MM.1S (cell line): ENCODE measurements around the gene ST6GAL2.

Source experiments
- DNase-seq: peaks from one replicate; pipeline ENCODE4 v3.0.0-alpha.2; 2015
- H2AFZ ChIP-seq: fragments of 300-600 bp; sonication (generic); 2 replicates; pipeline ENCODE4 v1.6.0; 2016; ENCODE audit warnings: antibody characterized with exemption, low read length
- H3F3A ChIP-seq: fragments of 300-600 bp; sonication (generic); 2 replicates; pipeline ENCODE4 v1.6.1; 2016; ENCODE audit warnings: mild to moderate bottlenecking, antibody characterized with exemption, low read length, moderate library complexity, mixed read lengths; ENCODE audit not compliant: insufficient read depth
- H3K27ac ChIP-seq: fragments of 300-600 bp; sonication (generic); 2 replicates; pipeline ENCODE4 v1.5.1; 2016; ENCODE audit warnings: mild to moderate bottlenecking, low read length
- H3K27me3 ChIP-seq: fragments of 300-600 bp; sonication (generic); replicated peaks from 2 replicates; pipeline ENCODE4 v1.6.0; 2016; ENCODE audit warnings: low read length; ENCODE audit not compliant: insufficient read depth
- H3K36me3 ChIP-seq: fragments of 300-600 bp; sonication (generic); replicated peaks from 2 replicates; pipeline ENCODE4 v1.6.1; 2016; ENCODE audit warnings: mild to moderate bottlenecking, low read length, mixed read lengths; ENCODE audit not compliant: insufficient read depth
- H3K4me1 ChIP-seq: fragments of 300-600 bp; sonication (generic); 2 replicates; pipeline ENCODE4 v1.6.1; 2016; ENCODE audit warnings: low read length, mixed read lengths
- H3K4me2 ChIP-seq: fragments of 300-600 bp; sonication (generic); 2 replicates; pipeline ENCODE4 v1.6.0; 2016; ENCODE audit warnings: low read depth, low read length
- H3K4me3 ChIP-seq: fragments of 300-600 bp; sonication (generic); 2 replicates; pipeline ENCODE4 v1.5.1; 2016; ENCODE audit warnings: low read length, mixed read lengths
- H3K79me2 ChIP-seq: fragments of 300-600 bp; sonication (generic); 2 replicates; pipeline ENCODE4 v1.6.1; 2016; ENCODE audit warnings: mixed run types, low read length, mixed read lengths
- H3K9ac ChIP-seq: fragments of 300-600 bp; sonication (generic); 2 replicates; pipeline ENCODE4 v1.6.1; 2016; ENCODE audit warnings: low read length, mixed read lengths
- H3K9me2 ChIP-seq: fragments of 300-600 bp; sonication (generic); replicated peaks from 2 replicates; pipeline ENCODE4 v1.6.1; 2016; ENCODE audit warnings: mild to moderate bottlenecking, low read length, mixed read lengths; ENCODE audit not compliant: insufficient read depth
- H3K9me3 ChIP-seq: fragments of 300-600 bp; sonication (generic); replicated peaks from 2 replicates; pipeline ENCODE4 v1.6.1; 2016; ENCODE audit warnings: mild to moderate bottlenecking, low read length, mixed read lengths; ENCODE audit not compliant: insufficient read depth
- H4K20me1 ChIP-seq: fragments of 300-600 bp; sonication (generic); 2 replicates; pipeline ENCODE4 v1.6.1; 2016; ENCODE audit warnings: mild to moderate bottlenecking, low read length, moderate library complexity, mixed read lengths; ENCODE audit not compliant: insufficient read depth
- CTCF ChIP-seq: fragments of 300-600 bp; sonication (generic); IDR thresholded peaks from 2 replicates; pipeline ENCODE4 v1.5.1; 2016; ENCODE audit warnings: antibody characterized with exemption, low read length, mixed read lengths
- EZH2 ChIP-seq: fragments of 300-600 bp; sonication (generic); optimal IDR thresholded peaks from 2 replicates; pipeline ENCODE3; 2017; ENCODE audit warnings: low read depth, mild to moderate bottlenecking, antibody characterized with exemption, low read length, mixed read lengths
- EZH2phosphoT487 ChIP-seq: fragments of 300-600 bp; sonication (generic); IDR thresholded peaks from 2 replicates; pipeline ENCODE4 v1.6.1; 2018; ENCODE audit warnings: antibody characterized with exemption, low read length

Gene ST6GAL2

GRCh38 chr2:106759966-106760365 lies 126.0 kb downstream of the ST6GAL2 start:
- Histone ChIP-seq H3K27me3 (no peaks in the 10 kb centered on the region), H3K27ac (no peak overlapping the region), H3K4me3 (no peak overlapping the region), H2AFZ (no peak overlapping the region), H4K20me1 (no peaks in the 10 kb centered on the region), H3K9ac (no peak overlapping the region), H3F3A (no peaks in the 10 kb centered on the region), H3K4me1 (no peaks in the 10 kb centered on the region), H3K9me2 (no peaks in the 10 kb centered on the region), H3K79me2 (no peaks in the 10 kb centered on the region), H3K36me3 (no peaks in the 10 kb centered on the region), H3K9me3 (no peaks in the 10 kb centered on the region), H3K4me2 (no peak overlapping the region)
- TF ChIP-seq CTCF (no peak), EZH2 (no peak), EZH2phosphoT487 (no peak)
- DNase-seq, result no peak

- no peak for DNase-seq
- no peak overlapping the region for H3K4me2 ChIP-seq
- TF ChIP-seq EZH2, result no peak
- TF ChIP-seq EZH2phosphoT487, result no peak
- TF ChIP-seq CTCF, result no peak
- H3K27ac ChIP-seq, result no peak overlapping the region
- H3K79me2 ChIP-seq, result no peaks in the 10 kb centered on the region
- no peaks in the 10 kb centered on the region for H3K9me2 ChIP-seq
- no peak overlapping the region for H3K9ac ChIP-seq
- no peaks in the 10 kb centered on the region for H3K9me3 ChIP-seq
- H3K36me3 ChIP-seq, result no peaks in the 10 kb centered on the region
- no peaks in the 10 kb centered on the region for H3F3A ChIP-seq
- H3K27me3 ChIP-seq, result no peaks in the 10 kb centered on the region
- H3K4me1 ChIP-seq, result no peaks in the 10 kb centered on the region
- H3K4me3 ChIP-seq, result no peak overlapping the region
- no peak overlapping the region for H2AFZ ChIP-seq
- no peaks in the 10 kb centered on the region for H4K20me1 ChIP-seq
Observed at GRCh38 chr2:106758901-106759497, 127.0 kb downstream of the ST6GAL2 start.
